Occipital lobe (tissue), 2 donors: ENCODE results near the gene ATN1. TPM values are rescaled to one million over a fixed set of nuclear protein-coding genes. Genes with fewer than 3 reads are reported as not detected.
"Not testable (repeated sequence)": the region's sequence is repeated elsewhere in the genome, so short reads cannot be mapped to it uniquely, and the experiment has no call there.

Experiments used
- DNase-seq: peaks from one replicate; lab custom pipeline; 2025; lab: John Stamatoyannopoulos, UW
- total RNA-seq: library from RNA; depleted of rRNA; stranded (reverse); fragments of >200 nt; gene quantifications from one replicate; pipeline ENCODE4 v1.2.3, GENCODE V29; 2014

ATN1 gene, protein sequence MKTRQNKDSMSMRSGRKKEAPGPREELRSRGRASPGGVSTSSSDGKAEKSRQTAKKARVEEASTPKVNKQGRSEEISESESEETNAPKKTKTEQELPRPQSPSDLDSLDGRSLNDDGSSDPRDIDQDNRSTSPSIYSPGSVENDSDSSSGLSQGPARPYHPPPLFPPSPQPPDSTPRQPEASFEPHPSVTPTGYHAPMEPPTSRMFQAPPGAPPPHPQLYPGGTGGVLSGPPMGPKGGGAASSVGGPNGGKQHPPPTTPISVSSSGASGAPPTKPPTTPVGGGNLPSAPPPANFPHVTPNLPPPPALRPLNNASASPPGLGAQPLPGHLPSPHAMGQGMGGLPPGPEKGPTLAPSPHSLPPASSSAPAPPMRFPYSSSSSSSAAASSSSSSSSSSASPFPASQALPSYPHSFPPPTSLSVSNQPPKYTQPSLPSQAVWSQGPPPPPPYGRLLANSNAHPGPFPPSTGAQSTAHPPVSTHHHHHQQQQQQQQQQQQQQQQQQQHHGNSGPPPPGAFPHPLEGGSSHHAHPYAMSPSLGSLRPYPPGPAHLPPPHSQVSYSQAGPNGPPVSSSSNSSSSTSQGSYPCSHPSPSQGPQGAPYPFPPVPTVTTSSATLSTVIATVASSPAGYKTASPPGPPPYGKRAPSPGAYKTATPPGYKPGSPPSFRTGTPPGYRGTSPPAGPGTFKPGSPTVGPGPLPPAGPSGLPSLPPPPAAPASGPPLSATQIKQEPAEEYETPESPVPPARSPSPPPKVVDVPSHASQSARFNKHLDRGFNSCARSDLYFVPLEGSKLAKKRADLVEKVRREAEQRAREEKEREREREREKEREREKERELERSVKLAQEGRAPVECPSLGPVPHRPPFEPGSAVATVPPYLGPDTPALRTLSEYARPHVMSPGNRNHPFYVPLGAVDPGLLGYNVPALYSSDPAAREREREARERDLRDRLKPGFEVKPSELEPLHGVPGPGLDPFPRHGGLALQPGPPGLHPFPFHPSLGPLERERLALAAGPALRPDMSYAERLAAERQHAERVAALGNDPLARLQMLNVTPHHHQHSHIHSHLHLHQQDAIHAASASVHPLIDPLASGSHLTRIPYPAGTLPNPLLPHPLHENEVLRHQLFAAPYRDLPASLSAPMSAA (N-terminal part only)
- 9.2 TPM for total RNA-seq

DNA sequence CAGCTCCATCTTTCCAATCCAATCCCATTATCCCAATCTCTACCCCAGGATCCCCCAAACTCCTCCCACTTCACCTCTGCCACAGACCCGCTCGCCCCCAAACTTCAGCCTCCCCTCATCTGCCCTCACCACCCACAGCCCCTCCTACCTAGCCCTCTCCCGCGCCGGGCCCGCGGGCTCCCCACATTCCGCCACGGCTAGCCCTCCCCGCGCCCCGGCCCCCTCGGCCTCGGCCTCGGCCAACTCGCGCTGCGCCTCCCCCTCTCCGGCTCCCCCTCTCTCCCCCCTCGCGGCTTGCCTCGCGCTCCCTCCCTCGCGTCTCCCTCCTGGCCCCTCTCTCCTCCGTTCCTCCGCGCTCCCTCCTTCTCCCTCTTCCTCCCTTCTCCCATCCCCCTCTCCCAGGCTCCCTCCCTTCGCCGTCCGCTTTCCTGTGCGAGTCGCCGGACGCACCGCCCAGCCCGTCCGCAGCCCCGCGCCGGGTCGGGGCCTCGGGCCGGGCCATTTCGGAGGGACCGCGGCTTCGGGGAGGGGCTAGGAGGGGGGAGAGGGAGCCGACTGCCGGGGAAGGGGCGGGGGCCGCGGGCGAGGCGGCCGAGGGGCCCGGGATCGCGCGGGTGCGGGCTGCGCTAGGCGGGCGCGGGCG is at the start of gene ATN1:
ATN1 (plus strand) TSS at position 581 of the 643 bp plus-strand sequence. CDS start 6,043 bp downstream, outside the sequence.
- DNase-seq, result peak; percentile 51

DNA sequence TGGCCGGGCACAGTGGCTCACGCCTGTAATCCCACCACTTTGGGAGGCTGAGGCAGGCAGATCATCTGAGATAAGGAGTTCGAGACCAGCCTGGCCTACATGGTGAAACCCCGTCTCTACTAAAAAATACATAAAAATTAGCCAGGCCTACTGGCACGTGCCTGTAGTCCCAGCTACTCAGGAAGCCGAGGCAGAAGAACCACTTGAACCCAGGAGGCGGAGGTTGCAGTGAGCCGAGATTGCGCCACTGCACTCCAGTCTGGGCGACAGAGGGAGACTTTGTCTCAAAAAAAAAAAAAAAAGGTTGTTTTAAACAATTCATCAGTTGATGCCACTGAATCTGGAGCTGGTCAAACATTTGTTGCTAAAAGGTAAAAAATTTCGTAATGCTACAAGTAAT is 47.9 kb upstream of the ATN1 start:
- not testable (repeated sequence) for DNase-seq

DNA sequence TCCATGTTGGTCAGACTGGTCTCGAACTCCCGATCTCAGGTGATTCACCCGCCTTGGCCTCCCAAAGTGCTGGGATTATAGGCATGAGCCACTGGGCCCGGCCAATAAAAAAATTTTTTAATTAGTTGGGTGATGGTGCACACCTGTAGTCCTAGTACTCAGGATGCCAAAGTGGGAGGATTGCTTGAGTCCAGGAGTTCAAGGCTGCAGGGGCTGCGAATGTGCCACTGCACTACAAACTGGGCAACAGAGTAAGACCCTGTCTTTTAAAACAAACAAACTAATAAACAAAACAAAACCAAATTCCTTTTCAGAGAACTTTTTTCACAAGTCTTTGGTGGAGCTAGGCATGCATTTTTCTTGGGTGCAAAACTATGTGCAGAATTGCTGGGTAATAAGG is 44.5 kb upstream of the ATN1 start:
- no peak for DNase-seq

DNA sequence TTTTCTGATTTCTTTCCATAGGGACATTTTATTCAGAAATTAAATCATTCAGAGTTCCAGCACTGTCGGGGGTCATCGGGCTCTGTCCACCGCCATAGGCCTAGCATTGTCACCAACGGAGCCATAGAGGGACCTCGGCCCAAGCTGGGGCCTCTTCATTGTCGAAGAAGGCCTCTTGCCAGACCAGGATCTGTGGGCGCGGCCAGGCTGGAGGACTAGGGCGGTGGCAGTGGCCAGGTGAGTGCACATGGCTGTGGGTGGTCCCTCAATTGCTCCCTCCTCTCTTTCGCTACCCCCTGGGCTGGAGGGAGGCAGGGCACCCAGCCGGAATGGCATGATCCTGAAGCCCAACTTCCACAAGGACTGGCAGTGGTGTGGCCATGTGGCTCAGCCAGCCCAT is 44.1 kb upstream of the ATN1 start:
- DNase-seq, result no peak

DNA sequence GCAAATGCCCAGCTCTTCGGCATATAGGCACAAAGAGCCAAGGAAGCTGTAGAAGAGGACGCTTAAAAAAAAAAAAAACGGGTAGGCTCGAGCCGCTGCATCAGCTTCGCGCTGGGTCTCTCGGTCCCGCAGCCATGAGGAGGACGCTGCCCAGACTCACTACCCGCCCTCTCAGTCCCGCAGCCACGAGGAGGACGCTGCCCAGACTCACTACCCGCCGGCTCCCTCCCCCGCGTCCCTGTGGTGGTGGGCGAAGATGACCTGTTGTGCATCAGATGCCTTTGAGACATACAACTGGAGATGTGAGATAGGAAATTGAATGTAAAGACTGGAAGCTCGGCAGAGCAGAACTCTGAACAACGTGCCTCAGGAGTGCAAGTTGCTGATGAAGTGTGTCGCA is 43.2 kb upstream of the ATN1 start:
- DNase-seq, result no peak

DNA sequence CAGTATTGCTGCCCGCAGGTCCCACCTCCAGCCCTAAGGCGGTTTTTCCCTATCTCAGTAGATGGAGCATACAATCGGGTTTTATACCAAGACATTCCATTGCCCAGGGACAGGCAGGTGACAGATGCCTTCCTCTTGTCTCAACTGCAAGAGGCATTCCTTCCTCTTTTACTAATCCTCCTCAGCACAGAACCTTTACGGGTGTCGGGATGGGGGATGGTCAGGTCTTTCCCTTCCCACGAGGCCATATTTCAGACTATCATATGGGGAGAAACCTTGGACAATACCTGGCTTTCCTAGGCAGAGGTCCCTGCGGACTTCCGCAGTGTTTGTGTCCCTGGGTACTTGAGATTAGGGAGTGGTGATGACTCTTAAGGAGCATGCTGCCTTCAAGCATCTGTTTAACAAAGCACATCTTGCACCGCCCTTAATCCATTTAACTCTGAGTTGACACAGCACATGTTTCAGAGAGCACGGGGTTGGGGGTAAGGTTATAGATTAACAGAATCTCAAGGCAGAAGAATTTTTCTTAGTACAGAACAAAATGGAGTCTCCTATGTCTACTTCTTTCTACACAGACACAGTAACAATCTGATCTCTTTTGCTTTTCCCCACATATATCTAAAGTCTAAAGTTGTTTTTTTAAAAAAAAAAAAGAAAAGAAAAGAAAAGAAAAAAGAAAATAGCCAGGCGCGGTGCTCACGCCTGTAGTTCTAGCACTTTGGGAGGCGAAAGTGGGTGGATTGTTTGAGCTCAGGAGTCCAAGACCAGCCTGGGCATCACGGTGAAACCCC is 41.4 kb upstream of the ATN1 start:
- DNase-seq, result not testable (repeated sequence)

DNA sequence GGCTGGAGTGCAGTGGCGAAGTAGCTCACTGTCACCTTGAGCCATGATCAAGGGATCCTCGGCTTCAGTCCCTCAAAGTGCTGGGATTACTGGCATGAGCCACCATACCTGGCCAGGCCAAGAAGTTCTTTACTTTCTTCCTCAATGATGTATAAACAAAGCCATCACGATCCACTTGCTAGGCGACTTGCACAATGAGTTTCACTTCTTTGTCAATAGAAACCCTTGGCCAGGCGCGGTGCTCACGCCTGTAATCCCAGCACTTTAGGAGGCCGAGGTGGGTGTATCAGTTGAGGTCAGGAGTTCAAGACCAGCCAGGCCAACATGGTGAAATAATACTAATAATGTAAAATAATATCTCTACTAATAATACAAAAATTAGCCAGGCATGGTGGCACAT is 40.3 kb upstream of the ATN1 start:
- DNase-seq, result no peak

DNA sequence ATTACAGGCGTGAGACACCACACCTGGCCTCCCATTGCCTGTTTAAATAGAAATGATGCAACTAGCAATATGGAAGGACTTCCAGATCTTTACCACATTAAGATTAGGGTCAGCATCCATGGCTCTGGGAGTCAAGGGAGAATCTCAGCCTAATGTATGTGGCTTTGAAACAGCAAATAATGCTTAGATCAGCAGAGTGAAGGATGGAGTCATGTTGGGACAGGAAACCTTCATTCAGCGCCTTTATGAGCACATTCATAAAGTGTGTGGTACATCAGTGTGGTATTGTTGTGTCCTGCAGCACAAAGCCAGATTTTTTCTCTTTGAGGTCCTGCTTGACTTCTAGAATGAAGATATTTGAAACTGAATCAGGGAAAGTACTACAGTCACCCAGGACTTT is 39.4 kb upstream of the ATN1 start:
- no peak for DNase-seq

DNA sequence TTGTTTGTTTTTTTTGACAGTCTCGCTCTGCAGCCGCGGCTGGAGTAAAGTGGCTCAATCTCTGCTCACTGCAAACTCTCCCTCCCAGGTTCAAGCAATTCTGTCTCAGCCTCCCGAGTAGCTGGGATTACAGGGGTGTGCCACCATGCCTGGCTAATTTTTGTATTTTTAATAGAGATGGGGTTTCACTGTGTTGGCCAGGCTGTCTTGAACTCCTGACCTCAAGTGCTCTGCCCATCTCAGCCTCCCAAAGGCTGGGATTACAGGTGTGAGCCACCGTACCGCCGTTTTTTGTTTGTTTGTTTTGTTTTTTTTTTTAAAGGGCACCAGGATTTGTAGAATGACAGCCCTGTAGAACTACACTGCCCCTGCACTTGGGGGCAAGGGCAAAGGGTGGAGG is 39.0 kb upstream of the ATN1 start:
- DNase-seq, result not testable (repeated sequence)

DNA sequence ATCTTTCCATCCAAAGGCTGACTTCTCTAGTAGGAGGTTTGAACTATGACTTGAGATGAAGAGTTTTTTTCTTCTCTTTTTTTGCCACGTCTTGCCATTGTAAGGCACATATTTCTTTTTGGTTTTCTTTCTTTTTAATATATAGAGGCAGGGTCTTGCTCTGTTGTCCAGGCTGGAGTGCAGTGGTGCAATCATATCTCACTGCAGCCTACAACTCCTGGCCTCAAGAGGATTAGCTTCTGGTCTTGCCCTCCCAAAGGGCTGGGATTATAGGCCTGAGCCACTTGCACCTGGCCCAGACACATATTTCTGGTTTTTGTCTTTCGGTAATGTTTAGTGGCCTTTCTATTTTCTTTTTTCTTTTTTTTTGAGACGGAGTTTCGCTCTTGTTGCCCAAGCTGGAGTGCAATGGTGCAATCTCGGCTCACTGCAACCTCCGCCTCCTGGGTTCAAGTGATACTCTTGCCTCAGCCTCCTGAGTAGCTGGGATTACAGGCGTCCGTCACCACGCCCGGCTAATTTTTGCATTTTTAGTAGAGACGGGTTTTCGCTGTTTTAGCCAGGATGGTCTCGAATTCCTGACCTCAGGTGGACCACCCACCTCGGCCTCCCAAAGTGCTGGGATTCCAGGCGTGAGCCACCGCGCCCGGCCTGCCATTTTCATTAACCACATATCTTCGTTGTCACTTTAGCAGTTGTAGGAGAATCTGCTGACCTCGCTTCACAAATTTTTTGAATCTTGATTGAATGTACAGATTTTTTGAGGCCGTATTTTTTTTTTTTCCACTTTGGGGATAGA is 37.8 kb upstream of the ATN1 start:
- not testable (repeated sequence) for DNase-seq

DNA sequence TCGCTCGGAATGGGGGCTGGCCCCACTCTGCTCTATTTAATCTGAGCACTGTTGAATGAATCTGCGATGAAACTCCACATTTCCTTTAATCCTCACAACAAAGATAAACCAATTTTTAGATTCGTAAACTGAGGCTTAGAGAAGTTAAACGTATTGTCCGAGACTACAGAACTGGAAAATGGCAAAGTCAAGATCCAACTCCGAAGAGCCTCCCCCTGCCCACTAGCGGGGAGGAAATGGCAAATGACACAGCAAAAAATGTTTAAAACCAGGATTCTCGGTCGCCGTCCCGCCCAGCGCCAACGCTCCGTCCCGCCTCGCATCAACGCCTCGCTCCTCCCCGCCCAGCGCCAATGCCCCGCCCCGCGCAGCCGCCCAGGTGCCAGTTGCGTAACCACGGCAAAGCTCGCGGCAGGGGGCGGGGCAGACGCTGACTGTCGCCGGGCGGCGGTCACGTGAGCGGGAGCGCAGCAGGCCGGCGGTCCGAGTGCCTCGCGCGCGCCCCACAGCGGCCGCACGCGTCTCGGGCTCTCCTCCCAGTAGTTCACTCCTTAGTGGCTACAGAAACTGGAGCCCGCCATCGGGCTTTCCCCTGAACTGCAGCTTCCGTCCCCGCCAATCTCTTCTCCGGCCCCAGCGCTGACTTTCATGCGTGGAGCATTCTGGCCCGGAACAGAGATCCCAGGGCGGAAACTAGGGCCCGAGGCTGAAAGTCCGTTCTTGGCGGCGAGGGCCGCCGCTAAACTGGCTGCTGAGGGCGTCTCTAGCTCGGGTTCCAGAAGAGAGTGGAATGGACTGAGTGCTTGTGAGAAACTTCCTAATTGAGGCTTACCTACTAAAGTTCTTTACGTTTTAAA is 36.7 kb upstream of the ATN1 start:
- DNase-seq, result peak; percentile 94

DNA sequence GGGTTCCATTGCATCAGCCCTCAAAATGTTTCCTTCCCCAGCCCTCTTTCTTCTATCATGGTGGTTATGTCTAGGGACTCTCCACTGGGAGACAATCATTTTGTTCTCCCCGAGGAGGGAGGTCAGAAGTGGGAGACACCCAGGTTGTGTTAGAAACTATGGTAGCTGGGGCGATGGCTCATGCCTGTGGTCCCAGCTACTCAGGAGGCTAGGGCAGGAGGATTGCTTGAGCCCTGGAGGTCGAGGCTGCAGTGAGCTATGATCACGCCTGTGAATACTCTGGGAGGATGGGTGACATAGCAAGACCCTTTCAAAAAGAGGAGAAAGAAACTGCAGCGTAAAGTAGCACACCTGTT is 36.1 kb upstream of the ATN1 start:
- DNase-seq, result no peak

DNA sequence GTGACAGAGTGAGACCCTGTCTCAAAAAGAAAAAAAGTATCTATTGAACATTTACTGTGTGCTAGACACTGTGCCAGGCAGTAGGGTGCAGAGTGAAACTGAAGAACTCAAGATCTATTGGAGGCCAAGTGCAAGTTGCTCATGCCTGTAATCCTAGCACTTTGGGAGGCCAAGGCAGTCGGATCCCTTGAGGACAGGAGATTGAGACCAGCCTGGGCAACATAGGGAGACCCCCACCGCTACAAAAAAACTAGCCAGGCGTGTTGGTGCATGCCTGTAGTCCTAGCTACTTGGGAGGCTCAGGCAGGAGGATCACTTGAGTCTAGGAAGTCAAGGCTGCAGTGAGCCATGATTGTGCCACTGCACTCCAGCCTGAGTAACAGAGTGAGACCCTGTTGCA is 35.1 kb upstream of the ATN1 start:
- not testable (repeated sequence) for DNase-seq

DNA sequence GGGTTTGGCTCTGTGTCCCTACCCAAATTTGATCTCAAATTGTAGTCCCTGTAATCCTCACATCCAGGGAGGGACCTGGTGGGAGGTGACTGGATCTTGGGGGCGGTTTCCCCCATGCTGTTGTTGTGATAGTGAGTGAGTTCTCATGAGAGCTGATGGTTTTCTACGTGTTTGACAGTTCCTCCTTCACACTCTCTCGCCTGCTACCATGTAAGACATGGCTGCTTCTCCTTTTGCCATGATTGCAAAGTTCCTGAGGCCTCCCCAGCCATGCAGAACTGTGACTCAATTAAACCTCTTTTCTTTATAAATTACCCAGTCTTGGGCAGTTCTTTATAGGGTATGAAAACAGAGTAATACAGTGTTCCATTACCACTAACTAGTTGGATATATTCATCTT is 33.4 kb upstream of the ATN1 start:
- no peak for DNase-seq

DNA sequence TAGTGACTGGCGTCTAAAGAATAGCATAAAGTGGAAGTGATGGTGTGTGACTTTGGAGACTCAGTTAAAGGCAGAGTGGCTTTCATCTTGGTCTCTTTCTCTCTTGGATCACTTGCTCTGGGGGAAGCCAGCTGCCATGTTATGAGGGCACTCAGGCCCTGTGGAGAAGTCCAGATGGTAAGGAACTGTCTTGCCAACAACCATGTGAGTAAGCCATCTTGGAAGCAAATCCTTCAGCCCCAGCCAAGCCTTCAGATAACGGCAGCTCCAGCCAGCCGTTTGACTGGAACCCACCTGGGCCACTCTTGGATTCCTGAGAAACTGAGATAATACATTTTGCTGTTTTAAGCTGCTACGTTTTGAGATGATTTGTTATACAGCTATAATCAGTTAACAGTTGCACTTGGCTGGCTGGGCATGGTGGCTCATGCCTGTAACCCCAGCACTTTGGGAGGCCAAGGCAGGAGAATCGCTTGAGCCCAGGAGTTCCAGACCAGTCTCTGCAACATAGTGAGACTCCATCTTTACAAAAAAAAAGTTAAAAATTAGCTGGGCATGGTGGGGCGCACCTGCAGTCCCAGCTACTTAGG is 30.8 kb upstream of the ATN1 start:
- DNase-seq, result no peak

DNA sequence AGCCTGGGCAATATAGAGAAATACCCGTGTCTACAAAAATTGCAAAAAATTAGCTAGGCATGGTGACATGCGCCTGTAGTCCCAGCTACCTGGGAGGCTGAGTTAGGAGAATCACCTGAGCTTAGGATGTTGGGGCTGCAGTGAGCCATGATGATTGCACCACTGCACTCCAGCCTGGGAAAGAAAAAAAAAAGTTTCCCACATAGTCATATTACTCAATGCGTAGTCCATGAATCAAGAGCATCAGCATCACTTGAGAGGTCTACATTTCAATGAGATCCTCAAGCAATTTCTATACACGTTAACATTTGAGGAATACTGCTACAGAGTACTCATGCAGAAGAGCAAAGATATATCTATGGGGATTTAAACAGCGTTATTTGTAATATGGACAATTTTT is 28.3 kb upstream of the ATN1 start:
- no peak for DNase-seq

DNA sequence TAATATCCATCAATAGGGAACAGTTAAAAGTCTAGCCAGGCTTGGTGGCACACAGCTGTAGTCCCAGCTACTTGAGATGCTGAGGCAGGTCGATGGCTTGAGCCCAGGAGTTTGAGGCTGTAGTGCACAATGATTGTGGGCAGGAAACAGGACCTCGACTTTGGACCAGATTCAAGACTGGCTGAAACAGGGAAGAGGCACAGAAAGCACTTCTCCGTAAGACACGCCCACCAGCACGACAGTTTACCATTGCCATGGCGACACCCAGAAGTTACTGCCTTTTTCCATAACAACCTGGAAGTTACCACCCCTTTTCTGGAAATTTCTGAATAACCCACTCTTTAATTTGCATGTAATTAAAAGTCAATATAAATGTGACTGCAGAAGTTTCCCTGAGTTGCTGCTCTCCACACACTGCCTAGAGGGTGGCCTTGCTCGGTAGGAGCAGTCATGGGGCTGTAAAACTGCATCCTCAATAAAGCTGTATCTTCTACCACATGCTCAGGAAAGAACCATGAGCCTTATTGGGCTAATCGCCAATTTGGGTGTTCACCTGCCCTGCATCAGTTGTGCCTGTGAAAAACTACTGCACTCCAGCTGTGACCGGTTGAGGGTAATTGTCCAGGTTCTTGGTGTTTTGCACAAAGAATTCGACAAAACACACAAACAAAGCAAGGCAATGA is 27.8 kb upstream of the ATN1 start:
- DNase-seq, result peak; percentile 40

DNA sequence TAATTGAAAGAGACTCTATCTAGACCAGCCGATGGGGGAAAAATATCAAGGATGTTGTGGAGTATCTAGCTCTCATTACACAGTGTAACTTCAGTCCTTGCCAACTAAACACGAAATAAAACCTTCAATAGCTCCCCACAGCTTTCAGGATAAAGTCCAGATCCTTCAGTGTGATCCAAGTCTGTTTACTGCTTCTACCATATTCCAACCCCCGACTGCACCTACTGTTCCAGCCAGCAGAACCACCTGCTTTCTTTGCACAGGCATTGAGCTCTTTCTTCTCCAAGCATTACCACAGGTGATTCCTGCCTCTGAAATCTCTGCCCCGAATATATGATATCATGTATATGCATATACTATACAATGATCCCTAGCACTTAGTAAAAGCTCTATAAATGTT is 25.3 kb upstream of the ATN1 start:
- DNase-seq, result no peak
